HepG2 (cell line): ENCODE results near the gene PSKH1. TPM values are rescaled to one million over a fixed set of nuclear protein-coding genes. Genes with fewer than 3 reads are reported as not detected.
A peak's percentile ranks its signal among the peaks of the same experiment; 100 is the strongest.

Experiments
- ATAC-seq: fragments of 200-7000 bp; cut with Tn5 transposase; 3 replicates; pipeline ENCODE4 v1.9.1; 2020; ENCODE audit warnings: mild to moderate bottlenecking, moderate library complexity
- BruUV-seq: library from RNA; stranded (reverse); fragments of 400-500 nt; replicated peaks from 2 replicates; lab custom pipeline; 2021; lab: Mats Ljungman, UMichigan
- CTCF ChIA-PET: fragments of 300-600 bp; formaldehyde crosslinking; extraction: SDS; loops from one replicate; lab custom pipeline; 2021; ENCODE audit warnings: low total read pairs, inconsistent platforms, low intra/inter-chr PET ratio; lab: Yijun Ruan, JAX
- POLR2A ChIA-PET: fragments of 350-600 bp; sonication (Branson Sonifier 250); formaldehyde crosslinking; loops from one replicate; lab custom pipeline; 2020; ENCODE audit warnings: antibody characterized with exemption, inconsistent platforms; lab: Yijun Ruan, JAX
- DNase-seq: peaks from one replicate; pipeline ENCODE4 v3.0.0-alpha.2; 2015; ENCODE audit warnings: low spot score
- FAIRE-seq: peaks from 3 replicates; lab custom pipeline; 2011; peaks lifted over from hg19 to GRCh38; lab: Jason Lieb, UNC
- H2AFZ ChIP-seq: one replicate; pipeline ENCODE4 v1.6.1; 2011; ENCODE audit warnings: low read length, inconsistent platforms
- H3K27ac ChIP-seq: fragments of 300-600 bp; 3 replicates; pipeline ENCODE4 v1.8.0; 2011; ENCODE audit warnings: mixed run types, mild to moderate bottlenecking, mixed read lengths, low read length, inconsistent platforms; ENCODE audit not compliant: insufficient read depth; ENCODE audit errors: extremely low read length
- H3K27me3 ChIP-seq, 2 experiments: fragments of 200-600 bp in 1 of 2; 2 replicates in 1 of 2; 3 replicates in 1 of 2; pipeline versions ENCODE4 v1.6.0 to v1.8.0; 2011; ENCODE audit warnings: low read length in 2 of 2, mild to moderate bottlenecking in 2 of 2, moderate library complexity in 2 of 2, inconsistent platforms in 1 of 2; ENCODE audit not compliant: insufficient read depth in 2 of 2, control insufficient read depth in 1 of 2
- H3K36me3 ChIP-seq, 2 experiments: fragments of 200-600 bp in 1 of 2; replicated peaks in 1 of 2; 2 replicates in 1 of 2; 3 replicates in 1 of 2; pipeline versions ENCODE4 v1.5.1 to v1.8.0; 2011; ENCODE audit warnings: low read length in 2 of 2, inconsistent platforms in 1 of 2; ENCODE audit not compliant: insufficient read depth in 2 of 2, control insufficient read depth in 1 of 2
- H3K4me1 ChIP-seq: 2 replicates; pipeline ENCODE4 v1.5.1; 2012; ENCODE audit warnings: low read length, inconsistent platforms; ENCODE audit not compliant: insufficient read depth
- H3K4me2 ChIP-seq: 2 replicates; pipeline ENCODE4 v1.6.0; 2011; ENCODE audit warnings: low read depth, low read length, inconsistent platforms
- H3K4me3 ChIP-seq, 3 experiments: fragments of 200-600 bp in 1 of 3; sonication (generic), shearing (Covaris generic) in 1 of 3; replicated peaks in 1 of 3; 2 replicates each; pipeline ENCODE4 v1.5.1; 2011 to 2016; ENCODE audit warnings: low read length in 3 of 3, inconsistent platforms in 2 of 3, low read depth in 2 of 3, mild to moderate bottlenecking in 2 of 3, control low read depth in 1 of 3, mixed read lengths in 1 of 3; ENCODE audit not compliant: insufficient read depth in 1 of 3
- H3K79me2 ChIP-seq: one replicate; pipeline ENCODE4 v1.6.1; 2011; ENCODE audit warnings: low read length, inconsistent platforms; ENCODE audit not compliant: insufficient read depth
- H3K9ac ChIP-seq: 2 replicates; pipeline ENCODE4 v1.6.0; 2011; ENCODE audit warnings: mild to moderate bottlenecking, low read depth, low read length, inconsistent platforms; ENCODE audit not compliant: insufficient read depth
- H3K9me3 ChIP-seq: 2 replicates; pipeline ENCODE4 v1.5.1; 2012; ENCODE audit warnings: mild to moderate bottlenecking, low read length
- H4K20me1 ChIP-seq: 2 replicates; pipeline ENCODE4 v1.6.0; 2011; ENCODE audit warnings: inconsistent platforms, mild to moderate bottlenecking, low read length, moderate library complexity; ENCODE audit not compliant: insufficient read depth
- ARNT2 ChIP-seq: sonication (generic); formaldehyde crosslinking; IDR thresholded peaks from 2 replicates; pipeline ENCODE4 v1.8.0; 2022; ENCODE audit warnings: mild to moderate bottlenecking, low read depth, missing genetic modification reagents, moderate library complexity
- DPF2 ChIP-seq: sonication (generic); formaldehyde crosslinking; IDR thresholded peaks from 2 replicates; pipeline ENCODE4 v1.4.0; 2020; ENCODE audit warnings: mild to moderate bottlenecking, low read depth, missing genetic modification reagents, borderline replicate concordance
- ELF3 ChIP-seq: IDR thresholded peaks from 2 replicates; pipeline ENCODE4 v1.6.1; 2016; ENCODE audit warnings: missing genetic modification reagents, missing compliant biosample characterization
- KMT2A ChIP-seq: sonication (generic); formaldehyde crosslinking; IDR thresholded peaks from 2 replicates; pipeline ENCODE4 v1.4.0; 2020; ENCODE audit warnings: missing genetic modification reagents
- MED8 ChIP-seq: sonication (generic); formaldehyde crosslinking; IDR thresholded peaks from 2 replicates; pipeline ENCODE4 v1.8.1; 2023; ENCODE audit warnings: mild to moderate bottlenecking, missing genetic modification reagents; ENCODE audit not compliant: insufficient replicate concordance
- NFATC3 ChIP-seq: sonication (generic); formaldehyde crosslinking; IDR thresholded peaks from 2 replicates; pipeline ENCODE4 v1.5.1; 2020; ENCODE audit warnings: mild to moderate bottlenecking, missing genetic modification reagents
- NFE2 ChIP-seq: sonication (generic); formaldehyde crosslinking; IDR thresholded peaks from 2 replicates; pipeline ENCODE4 v1.4.0; 2020; ENCODE audit warnings: missing genetic modification reagents
- NFIB ChIP-seq: sonication (generic); formaldehyde crosslinking; IDR thresholded peaks from 2 replicates; pipeline ENCODE4 v1.9.0; 2021; ENCODE audit warnings: missing genetic modification reagents, mild to moderate bottlenecking, borderline replicate concordance
- PHF21A ChIP-seq: sonication (generic); formaldehyde crosslinking; IDR thresholded peaks from 2 replicates; pipeline ENCODE4 v1.5.0; 2020; ENCODE audit warnings: mild to moderate bottlenecking, missing genetic modification reagents
- RBM22 ChIP-seq: fragments of 200-400 bp; formaldehyde crosslinking; optimal IDR thresholded peaks from 2 replicates; pipeline ENCODE3; 2017; ENCODE audit warnings: mild to moderate bottlenecking, low read length, moderate library complexity
- RXRB ChIP-seq: IDR thresholded peaks from 2 replicates; pipeline ENCODE4 v1.6.1; 2016; ENCODE audit warnings: borderline replicate concordance, missing genetic modification reagents, missing compliant biosample characterization
- SKI ChIP-seq: fragments of 450-650 bp; IDR thresholded peaks from one replicate; pipeline ENCODE4 v1.6.1; 2018; ENCODE audit warnings: mild to moderate bottlenecking; ENCODE audit not compliant: partially characterized antibody
- ZNF484 ChIP-seq: sonication (generic); formaldehyde crosslinking; IDR thresholded peaks from 2 replicates; pipeline ENCODE4 v1.5.1; 2020; ENCODE audit warnings: mild to moderate bottlenecking, low read depth, missing genetic modification reagents, borderline replicate concordance
- ZNF546 ChIP-seq: sonication (generic); formaldehyde crosslinking; conservative IDR thresholded peaks from 2 replicates; pipeline ENCODE4 v1.8.1; 2023; ENCODE audit warnings: mild to moderate bottlenecking, missing genetic modification reagents
- ZNF607 ChIP-seq: sonication (generic); formaldehyde crosslinking; IDR thresholded peaks from 2 replicates; pipeline ENCODE4 v1.5.1; 2020; ENCODE audit warnings: missing genetic modification reagents, mild to moderate bottlenecking, borderline replicate concordance
- ZNF660 ChIP-seq: sonication (generic); formaldehyde crosslinking; IDR thresholded peaks from 2 replicates; pipeline ENCODE4 v1.5.1; 2020; ENCODE audit warnings: mild to moderate bottlenecking, low read depth, missing genetic modification reagents, borderline replicate concordance
- ZNF773 ChIP-seq: sonication (generic); formaldehyde crosslinking; IDR thresholded peaks from 2 replicates; pipeline ENCODE4 v1.4.0; 2020; ENCODE audit warnings: missing genetic modification reagents, borderline replicate concordance
- ZNF790 ChIP-seq: sonication (generic); formaldehyde crosslinking; IDR thresholded peaks from 2 replicates; pipeline ENCODE4 v1.8.0; 2022; ENCODE audit warnings: missing genetic modification reagents, mild to moderate bottlenecking, borderline replicate concordance
- WGBS: methylation state at CpG from one replicate; pipeline ENCODE4 v1.1.6; 2017; ENCODE audit warnings: low lambda C conversion rate; 5-methylcytosine and 5-hydroxymethylcytosine counted together
- in situ Hi-C: cut with HindIII; loops from 2 replicates; pipeline ENCODE4 v1.10.0; 2017; ENCODE audit warnings: low pct_unique_long_range_greater_than_20kb; ENCODE audit not compliant: extremely low pct_ligation_motif_present
- intact Hi-C: fragments of 100-400 bp; cut with micrococcal nuclease; formaldehyde crosslinking; loops from one replicate; pipeline ENCODE4 v1.10.0; 2022; ENCODE audit not compliant: unreplicated experiment
- polyA plus RNA-seq, 8 experiments: library from polyadenylated mRNA; depleted of rRNA in 3 of 8; stranded (reverse) in 7 of 8; unstranded in 1 of 8; fragments of >200 nt; fragmentation: Illumina TruSeq in 4 of 8; extraction: Trizol in 4 of 8; gene quantifications; 2 replicates each; pipeline versions ENCODE4 v1.2.1 to v1.2.3, GENCODE V29; 2011 to 2016; ENCODE audit warnings: low read depth in 4 of 8, missing spikeins in 1 of 8, mixed read lengths in 1 of 8; ENCODE audit not compliant: insufficient read depth in 1 of 8
- total RNA-seq, 5 experiments: library from RNA; depleted of rRNA; stranded (reverse); fragments of >200 nt; fragmentation: Illumina TruSeq; extraction: Trizol; gene quantifications; 2 replicates each; pipeline ENCODE4 v1.2.3, GENCODE V29; 2016; ENCODE audit warnings: low read depth in 1 of 5
- TF ChIP-seq, protein P1 (sequence below): sonication (generic); formaldehyde crosslinking; IDR thresholded peaks from 2 replicates; pipeline ENCODE4 v1.8.1; 2023; ENCODE audit warnings: missing genetic modification reagents, mild to moderate bottlenecking, borderline replicate concordance
- TF ChIP-seq, protein P2 (sequence below): sonication (generic); formaldehyde crosslinking; IDR thresholded peaks from 2 replicates; pipeline ENCODE4 v1.5.0; 2020; ENCODE audit warnings: missing genetic modification reagents

The PSKH1 gene
- total and polyA plus RNA-seq, 2 of the 13 experiments (the other 11 are each of a cell fraction or from before 2014, with no cell fraction given) = 8.4 to 19.1 TPM

DNA sequence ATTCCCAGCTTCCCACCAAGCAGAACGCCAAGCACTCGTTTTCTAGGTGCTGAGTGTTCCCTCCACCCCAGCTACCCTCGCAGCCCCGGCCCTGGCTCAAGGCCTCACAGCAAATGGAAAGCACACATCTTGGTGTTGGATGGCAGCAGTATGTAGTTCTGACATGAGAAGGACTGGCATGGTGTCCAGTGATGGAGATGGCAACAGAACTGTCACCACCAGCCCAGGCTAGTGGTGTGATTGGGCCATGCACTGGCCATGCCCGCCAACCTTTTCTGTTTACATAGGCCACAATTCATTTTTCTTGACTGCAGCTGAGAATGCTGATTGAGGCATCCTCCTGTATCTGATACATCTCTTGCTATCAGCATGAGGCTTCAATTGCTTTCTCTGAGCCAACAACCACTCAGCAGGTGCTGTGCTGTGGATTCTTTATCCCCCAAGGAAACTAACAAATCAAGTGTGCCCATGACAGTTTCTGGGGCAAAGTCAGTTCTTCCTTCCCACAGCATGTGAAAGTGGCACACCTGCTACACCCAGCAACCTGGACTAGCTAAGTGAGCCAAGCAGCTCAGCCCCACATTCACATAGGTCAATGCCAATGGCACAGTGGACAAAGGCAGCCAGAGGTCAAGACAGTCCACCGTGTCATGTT lies 71.5 kb downstream of the PSKH1 start (continued):
- no peak for TF ChIP-seq RXRB
- TF ChIP-seq, protein P1, sequence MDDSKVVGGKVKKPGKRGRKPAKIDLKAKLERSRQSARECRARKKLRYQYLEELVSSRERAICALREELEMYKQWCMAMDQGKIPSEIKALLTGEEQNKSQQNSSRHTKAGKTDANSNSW = no peak
- TF ChIP-seq, protein P2, sequence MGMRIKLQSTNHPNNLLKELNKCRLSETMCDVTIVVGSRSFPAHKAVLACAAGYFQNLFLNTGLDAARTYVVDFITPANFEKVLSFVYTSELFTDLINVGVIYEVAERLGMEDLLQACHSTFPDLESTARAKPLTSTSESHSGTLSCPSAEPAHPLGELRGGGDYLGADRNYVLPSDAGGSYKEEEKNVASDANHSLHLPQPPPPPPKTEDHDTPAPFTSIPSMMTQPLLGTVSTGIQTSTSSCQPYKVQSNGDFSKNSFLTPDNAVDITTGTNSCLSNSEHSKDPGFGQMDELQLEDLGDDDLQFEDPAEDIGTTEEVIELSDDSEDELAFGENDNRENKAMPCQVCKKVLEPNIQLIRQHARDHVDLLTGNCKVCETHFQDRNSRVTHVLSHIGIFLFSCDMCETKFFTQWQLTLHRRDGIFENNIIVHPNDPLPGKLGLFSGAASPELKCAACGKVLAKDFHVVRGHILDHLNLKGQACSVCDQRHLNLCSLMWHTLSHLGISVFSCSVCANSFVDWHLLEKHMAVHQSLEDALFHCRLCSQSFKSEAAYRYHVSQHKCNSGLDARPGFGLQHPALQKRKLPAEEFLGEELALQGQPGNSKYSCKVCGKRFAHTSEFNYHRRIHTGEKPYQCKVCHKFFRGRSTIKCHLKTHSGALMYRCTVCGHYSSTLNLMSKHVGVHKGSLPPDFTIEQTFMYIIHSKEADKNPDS (CRISPR knock-in tag) = no peak
- no peak for TF ChIP-seq ZNF790 (CRISPR knock-in tag)
- TF ChIP-seq RBM22 = peak; percentile 57
- TF ChIP-seq ZNF660 (CRISPR knock-in tag) = no peak
- no peak for TF ChIP-seq MED8 (CRISPR knock-in tag)
- TF ChIP-seq, all 625 proteins: peak for 14

DNA sequence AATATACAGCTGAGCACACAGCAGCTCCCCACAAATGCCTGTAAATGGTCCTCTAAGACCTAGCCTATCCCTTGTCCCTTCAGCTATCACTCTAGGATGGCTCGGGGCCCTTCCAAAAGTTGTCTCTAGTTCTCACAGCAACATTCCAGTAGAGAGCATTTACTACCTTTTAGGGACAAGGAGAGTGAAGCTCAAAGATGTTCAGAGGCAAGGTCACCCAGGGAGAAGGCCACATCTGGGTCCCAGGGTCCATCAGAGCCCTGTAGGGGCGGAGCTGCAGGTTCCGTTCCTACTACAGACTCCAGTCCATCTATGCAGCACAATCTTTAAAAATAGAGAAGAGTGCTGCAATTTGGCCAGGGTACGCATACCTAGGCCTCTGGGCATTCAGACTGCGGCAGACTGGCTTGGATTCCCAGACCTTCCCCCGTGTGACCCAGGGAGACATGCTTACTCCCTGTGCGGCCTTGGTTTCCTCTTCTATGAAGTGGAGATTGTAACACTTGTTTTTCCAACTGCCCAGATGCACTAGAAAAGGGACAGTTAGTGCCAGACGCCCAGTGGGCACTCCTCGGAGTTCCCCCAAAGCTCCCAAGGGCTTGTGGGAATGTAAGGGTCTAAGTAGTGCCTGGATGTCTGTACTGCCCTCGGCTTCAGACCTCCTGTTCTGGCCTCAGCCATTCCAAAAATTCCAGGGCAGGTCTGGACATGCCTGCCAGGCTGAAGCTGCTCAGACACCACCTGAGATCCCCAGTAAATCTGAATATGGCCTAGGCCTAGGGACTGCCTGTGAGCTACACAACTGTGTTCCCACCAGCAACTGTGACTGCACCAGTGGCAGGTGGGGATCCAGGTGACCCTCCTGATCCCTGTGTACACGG lies 72.9 kb downstream of the PSKH1 start:
- WGBS = 29% methylated on average over 10 of the region's 11 CpGs
- no peaks in the 10 kb centered on the region for H3K9me3 ChIP-seq
- POLR2A ChIA-PET = interaction anchor here (0.5 to 12.9 kb wide), 25 partner anchors 9 to 404 kb away, joined by 3 to 226 read pairs (median 5); partner anchors contain the start of genes CTCF, CTRL, DDX28 and DPEP2
- peak overlapping the region; percentile 97 for H3K9ac ChIP-seq
- H3K27ac ChIP-seq = peak overlapping the region; percentile 75
- DNase-seq (peak; percentile 39), FAIRE-seq (peak; percentile 72), ATAC-seq (peak; percentile 11)
- in situ Hi-C loops = no loop called here
- peak overlapping the region; percentile 89 to 91 (median 90) for H3K4me3 ChIP-seq
- BruUV-seq = TSS peak; percentile 64
- H2AFZ ChIP-seq = no peak overlapping the region
- peaks cover 68% of the 10 kb centered on the region for H3K79me2 ChIP-seq
- peak overlapping the region; percentile 92 for H3K4me2 ChIP-seq
- H3K36me3 ChIP-seq = peaks cover 20 to 27% of the 10 kb centered on the region in 2 experiments
- H3K4me1 ChIP-seq = peaks cover 58% of the 10 kb centered on the region
- CTCF ChIA-PET = no interaction called here
- intact Hi-C loops = no loop called here
- H3K27me3 ChIP-seq = no peaks in the 10 kb centered on the region; a peak in 1 of 5 replicates
- H4K20me1 ChIP-seq = peaks cover 16% of the 10 kb centered on the region
- TF ChIP-seq ARNT2 (CRISPR knock-in tag) = no peak
- no peak for TF ChIP-seq NFATC3 (CRISPR knock-in tag)
- TF ChIP-seq ZNF607 (CRISPR knock-in tag) = no peak
- no peak for TF ChIP-seq NFE2 (CRISPR knock-in tag)
- TF ChIP-seq KMT2A (CRISPR knock-in tag) = no peak
- TF ChIP-seq ZNF484 (CRISPR knock-in tag) = no peak
- no peak for TF ChIP-seq ZNF546 (CRISPR knock-in tag)
- TF ChIP-seq ELF3 (CRISPR knock-in tag) = no peak
- no peak for TF ChIP-seq ZNF773 (CRISPR knock-in tag)
- no peak; the same call in 1 of the 2 replicates for TF ChIP-seq PHF21A (CRISPR knock-in tag)
- TF ChIP-seq NFIB (CRISPR knock-in tag) = peak; percentile 72; the same call in 1 of the 2 replicates
- TF ChIP-seq SKI = no peak
- no peak for TF ChIP-seq DPF2 (CRISPR knock-in tag)
